SK-N-DZ (cell line): ENCODE data around the gene DTNBP1.

ENCODE experiments used
- DNase-seq: peaks from one replicate; pipeline ENCODE4 v3.0.0-alpha.2; 2015; ENCODE audit warnings: low spot score
- small RNA-seq, 2 experiments: library from RNA; depleted of rRNA; stranded (forward); fragments of <200 nt; gene quantifications; one replicate each; pipeline ENCODE3, GENCODE V24; 2014

The DTNBP1 gene

GRCh38 chr6:15483060-15483459 lies 179.8 kb downstream of the DTNBP1 start:
- no peak for DNase-seq

GRCh38 chr6:15481390-15482291 lies 181.2 kb downstream of the DTNBP1 start:
- peak; percentile 90 for DNase-seq

GRCh38 chr6:15480525-15480924 lies 182.3 kb downstream of the DTNBP1 start:
- no peak for DNase-seq

GRCh38 chr6:15479761-15480160 lies 183.1 kb downstream of the DTNBP1 start:
- no peak for DNase-seq

- no peak for DNase-seq
Observed at GRCh38 chr6:15477746-15478145, 185.1 kb downstream of the DTNBP1 start.

GRCh38 chr6:15476631-15477380 lies 186.0 kb downstream of the DTNBP1 start:
- no peak for DNase-seq

- no peak for DNase-seq
Observed at GRCh38 chr6:15475872-15476271, 187.0 kb downstream of the DTNBP1 start.

- no peak for DNase-seq
Observed at GRCh38 chr6:15475261-15475660, 187.6 kb downstream of the DTNBP1 start.

- no peak for DNase-seq
Observed at GRCh38 chr6:15474196-15474595, 188.6 kb downstream of the DTNBP1 start.

- DNase-seq: no peak
Observed at GRCh38 chr6:15473741-15474161, 189.1 kb downstream of the DTNBP1 start.

- DNase-seq: no peak
Observed at GRCh38 chr6:15473174-15473573, 189.7 kb downstream of the DTNBP1 start.

Small RNA genes lying within 50 kb of the gene (small RNA-seq; reads per million reads assigned to genes)
- gene RF00001: 0 reads per million in 2 experiments
